NCI-H1105 treated with DMSO at 0.1 percent for 48 hours (cell line): ENCODE results near the gene APOBEC3H.
A peak's percentile ranks its signal among the peaks of the same experiment; 100 is the strongest.

Experiments
- DNase-seq: peaks from one replicate; lab custom pipeline; 2025; lab: John Stamatoyannopoulos, UW

The APOBEC3H gene

DNA sequence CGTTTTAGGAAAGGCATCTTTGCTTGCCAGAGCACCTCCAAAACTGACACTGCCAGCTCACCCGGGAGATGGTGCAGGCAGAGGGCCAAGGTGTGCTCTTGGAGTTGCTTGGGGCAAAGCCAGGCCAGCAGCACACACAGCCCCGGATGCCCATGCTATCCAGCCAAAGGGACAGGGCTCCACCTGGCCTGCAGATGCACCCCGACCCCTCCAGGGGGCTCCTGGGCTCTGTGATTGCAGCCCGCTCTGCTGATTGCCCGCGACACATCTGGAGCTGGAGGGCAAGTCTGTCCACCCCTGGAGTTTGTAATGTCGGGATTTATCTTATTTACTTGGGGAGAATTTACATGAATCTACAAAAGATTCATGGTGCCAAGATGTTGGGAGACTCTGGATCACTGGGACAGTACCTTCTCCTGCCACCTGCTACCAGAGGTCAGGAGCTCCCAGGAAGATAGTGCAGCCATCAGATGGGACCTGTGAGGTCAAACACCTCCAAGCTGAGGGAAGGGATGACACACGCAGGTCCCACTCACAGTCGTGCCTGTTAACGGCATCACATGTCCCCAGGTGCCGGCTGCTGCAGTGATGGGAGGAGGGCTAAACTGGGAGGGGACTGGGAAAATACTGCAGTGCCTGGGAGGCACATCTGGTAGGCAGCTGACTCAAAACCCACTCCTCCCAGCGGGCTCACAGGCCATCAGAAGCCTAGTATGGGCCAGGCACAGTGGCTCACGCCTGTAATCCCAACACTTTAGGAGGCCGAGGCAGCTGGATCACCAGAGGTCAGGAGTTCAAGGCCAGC lies 38.2 kb downstream of the APOBEC3H start:
- peak; percentile 33 for DNase-seq

DNA sequence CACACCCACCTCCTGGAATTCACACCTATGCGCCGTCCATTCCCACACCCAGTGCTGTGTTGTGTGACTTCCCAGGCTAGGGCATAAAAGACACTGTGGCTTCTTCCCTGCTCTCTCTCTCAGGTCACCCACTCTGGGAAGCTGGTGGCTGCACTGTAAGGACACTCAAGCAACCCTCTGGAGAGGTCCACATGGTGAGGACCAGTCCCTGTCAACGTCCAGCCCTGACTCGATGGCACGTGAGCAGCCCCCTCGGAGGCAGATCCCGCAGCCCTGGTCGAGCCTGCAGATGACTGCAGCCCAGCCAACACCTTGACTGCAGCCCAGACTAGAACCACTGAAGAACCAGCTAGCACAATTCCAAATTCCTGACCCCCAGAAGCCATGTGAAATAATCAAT lies 39.3 kb downstream of the APOBEC3H start:
- DNase-seq = no peak

DNA sequence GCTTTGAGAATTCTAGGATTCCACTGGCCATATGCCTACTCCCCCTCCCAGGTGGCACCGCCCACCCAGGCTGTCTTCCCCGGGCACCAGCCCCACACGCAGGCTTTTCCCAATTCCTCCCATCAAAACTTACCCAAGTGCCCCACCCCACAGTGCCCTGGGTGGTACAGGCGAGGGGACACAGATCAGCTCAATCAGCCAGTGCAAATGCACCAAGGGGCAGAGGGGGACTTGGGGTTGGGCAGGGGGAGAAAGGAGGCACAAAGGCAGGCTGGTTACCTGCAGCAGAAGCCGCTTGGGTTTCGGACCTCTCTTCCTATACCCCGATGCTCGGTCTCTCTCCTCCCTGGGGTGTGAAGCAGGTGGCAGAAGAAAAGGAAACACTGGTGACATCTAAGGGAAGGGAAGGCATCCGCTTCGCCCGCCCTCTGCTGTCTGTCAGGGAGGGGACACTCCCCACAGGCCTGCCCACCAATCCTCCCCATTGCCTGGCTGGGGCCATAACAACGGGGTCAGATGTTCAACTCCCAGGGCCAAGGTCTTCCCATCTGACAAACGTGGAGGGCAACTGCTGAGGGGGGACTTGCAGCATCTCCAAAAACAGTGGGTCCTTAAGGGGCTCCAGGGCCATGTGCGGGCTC lies 41.4 kb downstream of the APOBEC3H start:
- no peak for DNase-seq

DNA sequence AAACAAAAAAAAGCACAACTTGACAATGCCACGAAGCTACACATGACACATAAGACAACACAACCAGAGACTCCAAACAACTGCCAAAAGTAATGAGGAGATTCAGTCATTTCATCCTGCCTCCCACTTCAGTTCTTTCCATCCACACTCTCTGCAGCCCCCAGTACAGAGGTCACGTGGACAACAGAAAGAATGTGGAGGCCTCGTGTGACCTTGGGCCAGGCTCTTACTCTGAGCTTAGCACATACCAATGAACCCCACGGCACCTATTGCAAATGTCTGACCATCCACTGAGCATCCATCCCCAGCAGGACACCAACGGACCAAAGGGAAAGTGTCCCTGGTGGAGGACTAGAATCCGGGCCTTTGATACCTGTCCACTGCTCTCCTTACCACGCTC lies 42.9 kb downstream of the APOBEC3H start:
- no peak for DNase-seq

DNA sequence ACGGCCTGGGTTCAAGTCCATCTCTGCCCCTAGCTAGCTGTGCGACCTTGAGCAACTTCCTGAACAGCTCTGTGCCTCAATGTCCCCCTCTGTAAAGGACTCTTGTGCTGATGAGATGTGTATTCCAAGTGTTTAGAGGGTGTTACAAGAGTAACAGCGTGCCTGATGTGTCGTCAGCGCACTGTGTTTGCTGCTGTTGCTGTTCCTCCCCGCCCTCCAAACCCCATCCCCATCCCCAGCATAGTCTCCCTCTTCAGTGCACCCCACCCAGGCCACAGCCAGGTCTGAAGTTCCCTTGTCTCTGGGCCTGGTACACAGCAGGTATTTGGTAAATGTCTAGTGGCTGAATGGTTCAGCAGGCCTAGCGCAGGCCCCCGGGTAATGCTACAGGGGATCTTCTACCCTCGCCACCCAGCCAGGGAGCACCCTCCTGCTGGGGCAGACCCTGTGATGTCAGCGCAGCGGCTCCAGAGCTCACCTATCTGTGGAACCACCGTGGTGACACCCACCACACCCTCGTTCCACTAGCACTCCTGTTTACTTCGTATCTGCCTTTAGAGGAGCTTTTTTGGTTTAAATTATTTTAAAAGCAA lies 45.1 kb downstream of the APOBEC3H start:
- DNase-seq = no peak

DNA sequence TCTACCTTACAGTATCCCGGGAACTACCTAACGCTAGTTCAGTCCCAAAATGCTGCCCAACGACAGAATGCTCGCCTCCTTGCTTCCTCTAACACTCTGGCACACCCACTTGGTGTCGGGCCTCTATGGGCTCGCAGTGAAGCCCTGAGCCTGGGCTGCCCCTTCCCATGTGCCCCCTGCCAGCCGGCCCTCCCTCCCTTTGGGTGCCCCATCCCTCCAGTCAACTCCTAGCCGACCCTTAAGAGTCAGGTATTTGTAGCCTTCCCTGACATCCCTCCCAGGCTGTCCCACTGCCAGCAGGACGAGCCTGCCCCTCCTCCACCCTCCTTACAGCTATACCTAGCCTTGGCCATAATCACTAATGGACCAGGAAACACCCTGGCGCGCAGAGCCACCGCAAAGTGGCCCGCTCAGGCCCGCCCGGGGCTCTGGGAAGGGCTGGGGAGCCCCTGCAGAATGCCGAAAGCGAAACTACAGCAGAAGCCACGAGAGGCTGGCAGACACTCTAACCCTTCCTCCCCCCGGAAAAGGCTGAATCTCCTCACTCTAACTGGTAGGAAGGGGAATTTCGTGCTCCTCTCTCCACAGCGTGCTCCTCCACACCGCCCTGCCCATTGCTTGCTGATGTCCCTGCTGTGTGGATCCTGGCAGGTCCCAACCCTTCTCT lies 47.2 kb downstream of the APOBEC3H start:
- no peak for DNase-seq

DNA sequence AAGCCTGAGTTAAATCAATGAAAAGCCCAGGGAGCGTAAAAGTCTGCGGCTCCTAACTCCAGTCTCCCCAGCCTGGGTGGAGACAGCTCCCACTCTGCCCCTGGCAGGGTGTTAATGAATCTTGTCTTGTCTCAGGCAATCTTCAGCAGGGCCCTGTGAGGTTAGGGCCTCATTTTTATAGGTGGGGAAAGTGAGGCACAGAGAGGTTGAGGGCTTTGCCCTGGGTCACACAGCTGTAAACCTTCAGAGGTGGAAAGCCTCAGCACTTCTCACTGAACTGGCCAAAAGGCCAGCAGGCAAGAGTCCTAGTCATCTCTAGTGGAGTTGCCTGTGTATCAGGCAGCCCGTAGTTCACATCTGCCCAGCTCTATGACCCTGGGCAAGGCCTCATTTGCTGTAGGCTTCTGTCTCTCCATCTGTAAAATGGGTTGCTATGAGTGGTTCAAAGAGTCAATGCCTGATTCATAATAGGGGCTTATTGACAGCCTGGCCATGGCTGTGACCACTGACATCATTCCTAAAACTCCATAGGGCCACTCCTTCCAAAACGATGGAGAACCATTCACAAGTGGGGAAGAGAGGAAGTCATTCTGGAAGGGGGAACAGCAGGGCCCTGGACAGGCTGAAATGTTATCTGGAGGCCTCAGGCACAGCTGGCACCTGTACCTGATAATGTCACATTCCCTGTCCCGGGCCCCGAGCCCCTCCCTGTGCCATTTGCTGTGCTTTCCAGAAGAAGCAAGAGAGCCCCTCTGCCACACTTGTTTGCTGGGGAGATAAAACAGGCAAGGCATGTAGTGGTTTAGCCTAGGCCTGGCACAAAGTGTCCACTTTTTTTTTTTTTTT lies 49.4 kb downstream of the APOBEC3H start:
- DNase-seq = no peak

DNA sequence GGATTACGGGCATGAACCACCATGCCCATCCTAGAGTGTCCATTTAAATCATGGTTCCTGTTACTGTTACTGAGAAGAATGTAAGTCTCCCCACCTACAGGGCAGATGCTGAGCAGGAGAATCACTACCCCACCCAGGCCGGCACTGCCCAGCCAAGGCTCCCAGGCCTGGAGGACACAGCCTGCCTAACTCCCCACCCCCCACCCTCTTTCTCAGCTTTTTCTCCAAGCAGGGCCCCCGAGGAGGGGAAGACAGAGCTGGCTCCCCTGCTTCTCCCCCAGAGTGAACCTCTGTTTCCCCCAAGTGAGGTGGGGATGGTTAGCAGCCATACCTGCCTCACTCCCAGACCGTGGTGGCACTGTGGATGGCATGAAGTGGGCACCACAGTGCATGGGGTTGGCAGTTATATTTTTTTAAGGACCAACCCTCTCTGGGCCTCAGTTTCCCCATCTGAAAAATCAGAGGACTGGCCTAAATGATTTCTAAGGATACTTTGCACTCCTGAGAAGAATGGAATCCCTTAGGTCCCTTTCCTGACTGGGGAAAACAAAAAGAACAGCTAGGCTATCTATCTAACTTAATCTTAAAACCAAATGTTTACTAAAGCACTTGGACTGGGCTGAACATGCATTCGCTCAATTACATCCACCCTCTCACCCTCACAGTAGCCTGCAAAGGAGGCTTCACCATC lies 50.4 kb downstream of the APOBEC3H start:
- DNase-seq = no peak

DNA sequence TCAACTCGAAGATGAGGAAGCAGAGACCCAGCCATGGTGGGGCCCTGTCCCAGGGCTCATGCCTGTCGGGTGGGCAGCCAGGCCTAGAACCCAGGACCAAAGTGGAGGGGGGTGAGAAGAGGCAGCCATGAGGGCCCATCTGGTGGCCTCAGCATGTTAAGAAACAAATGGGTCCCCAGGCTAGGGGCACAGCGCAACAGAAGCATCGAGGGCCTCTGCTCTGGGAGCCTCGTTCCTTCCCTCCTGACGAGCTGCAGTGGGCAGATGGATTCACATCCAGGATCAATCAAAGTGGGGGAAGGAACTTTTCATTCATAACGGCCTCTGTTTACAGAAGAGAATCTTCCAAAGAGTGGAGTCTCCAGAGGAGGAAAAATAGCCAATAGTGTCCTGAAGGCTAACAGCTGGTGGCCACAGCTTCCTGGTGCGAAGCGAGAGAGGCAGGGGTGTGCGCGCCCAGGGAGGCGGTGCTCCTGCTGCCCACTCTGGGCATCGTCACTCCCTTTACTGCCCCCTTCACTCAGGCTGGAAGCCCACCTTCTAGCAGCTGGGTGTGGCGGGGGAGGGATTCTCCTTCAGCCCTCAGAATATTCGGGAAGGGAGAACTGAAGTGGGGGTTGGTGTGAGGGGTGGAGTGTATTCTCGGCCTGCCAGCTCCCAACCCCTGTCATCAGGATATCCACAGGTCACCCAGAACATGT lies 51.1 kb downstream of the APOBEC3H start:
- no peak for DNase-seq

DNA sequence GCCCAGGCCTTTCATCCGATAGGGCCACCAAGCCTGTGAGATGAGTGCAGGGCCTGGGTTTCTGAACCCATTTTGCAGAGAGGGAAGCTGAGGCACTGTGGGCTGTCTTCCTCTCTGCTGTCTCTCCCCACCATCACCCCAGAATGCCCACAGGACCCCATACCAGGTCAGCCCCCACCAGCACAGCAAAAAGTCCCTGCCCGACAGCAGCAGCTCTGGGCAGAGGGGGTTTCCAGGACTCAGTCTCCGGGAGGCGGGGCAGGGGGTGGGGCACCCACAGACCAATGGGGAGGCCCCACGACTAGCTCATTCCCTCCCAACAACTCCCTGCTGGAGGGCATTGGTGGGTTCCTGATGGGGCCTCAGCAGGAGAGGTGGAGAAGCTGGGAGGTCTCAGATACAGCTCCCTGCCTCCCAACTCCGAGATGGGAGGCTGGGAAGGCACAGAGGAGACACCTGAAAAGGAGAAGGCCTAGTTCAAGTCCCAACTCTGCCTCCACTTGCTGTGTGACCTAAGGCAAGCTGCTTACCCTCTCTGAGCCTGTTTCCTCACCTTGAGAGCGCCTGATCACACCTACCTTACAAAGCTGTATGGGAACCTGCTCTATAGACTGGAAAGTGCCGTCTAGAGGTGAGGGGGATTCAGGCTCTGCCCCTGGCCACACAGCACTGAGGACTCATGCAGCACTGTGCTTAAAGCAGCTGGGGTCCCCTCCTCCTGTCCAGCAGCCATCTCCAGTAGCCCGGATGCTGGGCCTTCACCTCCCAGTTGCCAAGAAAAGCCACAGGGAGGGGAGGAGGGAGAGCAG lies 51.9 kb downstream of the APOBEC3H start:
- DNase-seq = no peak

DNA sequence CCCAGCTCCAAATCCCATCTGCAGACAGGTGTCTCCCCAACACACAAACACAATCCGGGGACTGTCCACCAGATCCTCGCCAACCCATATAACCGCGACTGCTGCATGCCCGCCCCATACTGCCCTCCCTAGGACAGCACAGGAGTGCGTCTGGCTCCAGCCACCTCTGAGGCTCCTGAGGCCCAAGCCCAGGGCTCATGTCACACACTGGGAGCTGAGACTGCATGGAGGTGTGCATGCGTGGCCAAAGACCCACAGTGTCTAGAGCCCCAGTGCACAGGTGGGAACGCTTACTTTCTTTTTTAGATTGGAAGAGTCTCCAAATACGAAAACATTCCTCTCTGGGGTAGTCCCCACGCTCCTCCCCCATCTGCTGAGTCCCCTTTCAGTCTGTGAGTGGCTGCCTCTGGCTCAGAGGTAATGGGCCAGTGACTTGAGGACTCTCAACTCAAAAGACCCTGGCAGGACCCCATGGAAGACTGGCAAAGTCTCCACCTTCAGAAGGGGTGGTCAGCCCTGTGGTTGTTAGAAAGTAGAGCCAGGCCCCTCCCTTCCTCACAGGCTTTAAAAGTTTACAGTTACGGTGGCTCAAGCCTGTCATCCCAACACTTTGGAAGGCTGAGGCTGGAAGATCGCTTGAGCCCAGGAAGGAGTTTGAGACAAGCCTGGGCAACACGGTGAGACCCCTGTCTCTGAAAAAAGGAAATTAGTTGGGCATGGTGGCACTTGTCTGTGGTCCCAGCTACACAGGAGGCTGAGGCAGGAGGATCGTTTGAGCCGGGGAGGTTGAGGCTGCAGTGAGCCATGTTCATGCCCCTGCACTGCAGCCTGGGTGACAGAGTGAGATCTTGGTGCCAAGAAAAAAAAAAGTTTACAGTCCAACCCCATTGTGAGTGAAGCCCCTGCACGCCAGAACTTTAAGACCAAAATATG lies 53.1 kb downstream of the APOBEC3H start:
- DNase-seq = no peak

DNA sequence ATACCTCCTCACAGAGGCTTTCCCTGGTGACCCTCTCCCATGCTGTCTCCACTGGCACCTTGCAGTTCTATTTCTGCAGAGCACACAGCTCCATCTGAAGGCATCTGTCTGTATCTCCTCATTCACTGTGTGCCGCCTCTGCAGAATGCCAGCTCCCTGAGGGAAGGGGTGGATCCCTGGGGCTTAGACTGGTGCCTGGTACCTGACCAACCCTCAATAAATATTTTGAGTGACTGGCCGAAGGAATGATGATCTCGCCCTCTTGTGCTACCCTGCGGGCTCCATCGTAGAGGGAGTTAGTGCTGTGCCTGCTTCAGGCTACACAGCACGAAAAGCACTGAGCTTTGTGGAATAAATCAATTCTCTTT lies 53.8 kb downstream of the APOBEC3H start:
- no peak for DNase-seq

DNA sequence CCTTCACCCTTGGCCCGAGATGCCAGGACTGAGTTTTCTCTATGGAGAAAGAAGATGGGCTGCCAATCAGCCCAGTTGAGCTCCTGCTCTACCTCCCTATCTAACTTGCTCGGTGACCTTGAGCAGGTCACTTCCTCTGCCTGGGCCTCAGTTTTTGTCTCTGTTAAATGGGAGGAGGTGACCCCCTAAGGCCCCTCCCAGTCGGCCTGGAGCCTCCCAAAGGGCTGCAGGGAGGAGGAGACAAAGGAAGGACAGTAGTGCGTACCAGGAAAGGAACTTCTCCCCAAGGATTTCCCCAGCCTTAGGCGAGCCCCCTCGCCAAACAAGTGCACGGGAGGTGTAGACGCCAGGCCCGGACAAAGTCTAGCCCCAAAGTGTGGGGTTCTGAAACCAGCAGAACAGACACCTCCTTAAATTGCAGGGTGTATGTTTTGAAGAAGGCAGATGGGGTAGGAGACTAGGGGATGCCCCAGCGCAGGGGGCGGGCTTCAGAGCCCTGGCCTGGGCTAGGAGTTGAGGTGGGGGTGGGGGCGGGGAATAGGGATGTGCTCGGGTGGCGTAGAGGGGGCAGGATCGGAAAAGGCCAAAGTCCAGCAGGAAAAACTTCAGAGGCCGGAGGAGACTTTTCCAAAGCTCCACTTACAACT lies 54.4 kb downstream of the APOBEC3H start:
- no peak for DNase-seq

DNA sequence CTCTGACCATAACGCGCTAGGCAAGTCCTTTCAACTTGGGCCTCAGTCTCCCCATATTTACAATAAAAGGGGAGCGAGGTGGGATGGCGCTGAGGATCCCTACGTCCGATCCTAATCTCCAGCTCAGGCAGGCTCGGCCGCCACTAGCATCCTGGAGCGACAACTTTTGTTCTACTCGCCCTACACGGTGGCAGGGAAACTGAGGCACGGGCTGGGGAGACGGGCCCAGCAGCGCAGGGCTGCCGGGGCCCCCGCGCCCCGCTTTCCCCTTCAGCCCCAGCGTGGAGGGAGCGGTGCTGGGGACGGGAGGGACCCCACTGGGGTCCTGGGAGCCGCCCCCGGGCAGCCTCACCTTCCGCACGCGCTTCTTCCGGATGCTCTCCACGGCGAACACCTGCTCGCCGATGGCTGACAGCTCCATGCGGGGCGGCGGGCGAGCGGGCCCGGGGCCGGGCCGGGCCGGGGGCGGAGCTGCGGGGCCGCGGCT lies 55.0 kb downstream of the APOBEC3H start:
- DNase-seq = no peak

DNA sequence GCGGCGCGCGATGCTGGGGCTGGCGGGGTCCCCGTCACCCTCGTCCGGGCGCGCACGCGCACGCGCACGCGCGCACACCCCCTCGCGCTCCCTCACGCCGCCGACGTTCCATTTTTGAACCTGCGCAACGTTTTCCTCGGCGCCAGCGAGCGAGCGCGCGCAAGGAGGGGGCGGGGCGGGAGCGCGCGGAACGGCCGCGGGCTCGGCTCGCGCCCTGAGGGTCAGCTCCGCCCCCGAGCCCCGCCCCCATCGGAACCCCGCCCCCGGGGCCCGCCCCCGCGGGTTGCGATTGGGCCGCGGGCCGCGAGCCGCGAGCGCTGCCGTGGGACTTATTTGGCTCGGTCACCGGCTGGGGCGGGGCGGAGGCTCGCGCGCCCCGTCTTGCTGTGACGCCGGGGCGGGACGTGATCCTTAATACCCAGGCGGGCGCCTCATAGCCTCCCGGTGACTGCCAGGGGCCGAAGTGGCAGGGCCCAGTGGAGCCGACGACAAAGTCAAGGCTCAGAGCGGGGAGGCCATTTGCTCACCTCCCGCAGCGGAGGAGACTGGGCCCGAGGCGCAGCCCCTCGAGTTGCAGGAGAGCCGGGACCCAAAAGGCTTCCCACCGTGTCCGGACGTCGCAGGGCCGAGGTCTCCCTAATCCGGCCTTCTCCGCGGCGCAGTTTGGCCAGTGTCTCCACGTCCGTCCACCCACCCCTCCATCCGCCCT lies 55.6 kb downstream of the APOBEC3H start, which contains the start of gene CBX7:
TSS of gene CBX7 (minus strand) at position 170 of the 709 bp plus-strand sequence. CDS start 236 bp downstream, outside the sequence.
- DNase-seq = peak; percentile 89

DNA sequence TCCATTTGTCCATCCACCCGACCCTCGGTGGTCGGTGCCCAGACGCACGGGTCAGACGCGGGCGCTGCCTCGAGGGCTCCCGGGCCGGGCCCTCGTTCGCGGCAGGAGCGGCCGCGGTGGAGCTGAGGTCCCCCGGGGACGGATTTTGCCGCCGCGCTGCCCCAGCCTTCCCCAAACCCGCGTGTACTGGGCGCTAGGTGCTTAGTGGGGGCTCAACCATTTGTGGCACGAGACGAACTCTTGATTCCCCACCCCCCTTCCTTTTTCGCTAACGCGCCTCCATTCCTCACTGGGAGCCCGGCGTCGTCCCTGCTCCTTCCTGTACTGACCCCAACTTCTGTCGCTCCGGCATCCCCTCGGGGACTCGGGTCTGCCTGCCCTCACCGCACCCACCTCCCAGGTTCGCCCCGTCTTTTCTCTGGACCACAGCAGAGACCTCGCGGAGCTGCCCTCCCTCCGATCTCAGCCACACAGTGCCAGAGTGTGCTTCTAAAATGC lies 56.2 kb downstream of the APOBEC3H start:
- no peak for DNase-seq
